H9 (cell line): ENCODE data around the gene TFPI. TPM values are rescaled to one million over a fixed set of nuclear protein-coding genes. Genes with fewer than 3 reads are reported as not detected.

ENCODE experiments used
- DNase-seq: peaks from one replicate; pipeline ENCODE4 v3.0.0-alpha.2; 2017
- H2AFZ ChIP-seq: one replicate; pipeline ENCODE4 v1.6.1; 2013; ENCODE audit warnings: mild to moderate bottlenecking, low read length, control low read depth, moderate library complexity
- H2AK5ac ChIP-seq: 2 replicates; pipeline ENCODE4 v1.6.1; 2013; ENCODE audit warnings: low read length, control low read depth, mixed read lengths; ENCODE audit not compliant: insufficient read length
- H2BK120ac ChIP-seq: one replicate; pipeline ENCODE4 v1.6.1; 2013; ENCODE audit warnings: low read depth, mild to moderate bottlenecking, low read length, control low read depth, inconsistent platforms; ENCODE audit not compliant: poor library complexity, severe bottlenecking
- H2BK12ac ChIP-seq: 2 replicates; pipeline ENCODE4 v1.6.1; 2013; ENCODE audit warnings: low read length, control low read depth, mixed read lengths, low read depth; ENCODE audit not compliant: insufficient read length
- H2BK15ac ChIP-seq: 2 replicates; pipeline ENCODE4 v1.6.1; 2013; ENCODE audit warnings: low read depth, low read length, control low read depth
- H2BK20ac ChIP-seq: one replicate; pipeline ENCODE4 v1.6.1; 2013; ENCODE audit warnings: low read depth, mild to moderate bottlenecking, low read length, control low read depth, inconsistent platforms; ENCODE audit not compliant: poor library complexity, severe bottlenecking
- H2BK5ac ChIP-seq: 2 replicates; pipeline ENCODE4 v1.6.1; 2013; ENCODE audit warnings: low read length, control low read depth, mixed read lengths; ENCODE audit not compliant: insufficient read length
- H3K14ac ChIP-seq: 2 replicates; pipeline ENCODE4 v1.6.1; 2013; ENCODE audit warnings: low read length, control low read depth; ENCODE audit not compliant: insufficient read depth
- H3K18ac ChIP-seq: 2 replicates; pipeline ENCODE4 v1.6.1; 2013; ENCODE audit warnings: low read depth, mild to moderate bottlenecking, mixed read lengths, low read length, control low read depth; ENCODE audit not compliant: insufficient read length
- H3K23ac ChIP-seq: 2 replicates; pipeline ENCODE4 v1.6.1; 2013; ENCODE audit warnings: low read length, control low read depth, mixed read lengths, low read depth; ENCODE audit not compliant: insufficient read length
- H3K23me2 ChIP-seq: 2 replicates; pipeline ENCODE4 v1.6.1; 2013; ENCODE audit warnings: low read depth, mild to moderate bottlenecking, mixed read lengths, low read length, control low read depth; ENCODE audit not compliant: insufficient read length, poor library complexity, severe bottlenecking
- H3K27ac ChIP-seq: 2 replicates; pipeline ENCODE4 v1.5.1; 2013; ENCODE audit warnings: low read length, control low read depth, mixed read lengths, low read depth; ENCODE audit not compliant: insufficient read length
- H3K27me3 ChIP-seq: 2 replicates; pipeline ENCODE4 v1.6.1; 2013; ENCODE audit warnings: low read length, control low read depth, inconsistent platforms; ENCODE audit not compliant: insufficient read depth
- H3K4ac ChIP-seq: 2 replicates; pipeline ENCODE4 v1.6.1; 2013; ENCODE audit warnings: low read depth, mild to moderate bottlenecking, control low read depth, inconsistent platforms, low read length, moderate library complexity
- H3K4me1 ChIP-seq: 2 replicates; pipeline ENCODE4 v1.6.1; 2013; ENCODE audit warnings: low read length, control low read depth, inconsistent platforms; ENCODE audit not compliant: insufficient read depth
- H3K4me2 ChIP-seq: 2 replicates; pipeline ENCODE4 v1.6.1; 2013; ENCODE audit warnings: low read length, control low read depth, mixed read lengths; ENCODE audit not compliant: insufficient read length, insufficient read depth
- H3K56ac ChIP-seq: 2 replicates; pipeline ENCODE4 v1.6.1; 2013; ENCODE audit warnings: low read depth, mild to moderate bottlenecking, mixed read lengths, low read length, control low read depth; ENCODE audit not compliant: insufficient read length
- H3K79me1 ChIP-seq: 2 replicates; pipeline ENCODE4 v1.6.1; 2013; ENCODE audit warnings: low read depth, mild to moderate bottlenecking, moderate library complexity, low read length, control low read depth, inconsistent platforms; ENCODE audit not compliant: insufficient read depth, poor library complexity, severe bottlenecking
- H3K79me2 ChIP-seq: 2 replicates; pipeline ENCODE4 v1.6.1; 2013; ENCODE audit warnings: low read length, control low read depth, inconsistent platforms; ENCODE audit not compliant: insufficient read depth
- H3K9ac ChIP-seq: 2 replicates; pipeline ENCODE4 v1.6.1; 2013; ENCODE audit warnings: low read length, control low read depth, mixed read lengths; ENCODE audit not compliant: insufficient read length; ENCODE audit errors: extremely low read depth
- H3K9me3 ChIP-seq: one replicate; pipeline ENCODE4 v1.6.1; 2013; ENCODE audit warnings: low read depth, low read length, inconsistent platforms; ENCODE audit not compliant: control insufficient read depth
- H3T11ph ChIP-seq: one replicate; pipeline ENCODE4 v1.6.1; 2013; ENCODE audit warnings: mild to moderate bottlenecking, low read length, control low read depth, inconsistent platforms
- H4K20me1 ChIP-seq: one replicate; pipeline ENCODE4 v1.6.1; 2013; ENCODE audit not compliant: control insufficient read depth, insufficient read length, insufficient read depth
- H4K5ac ChIP-seq: 2 replicates; pipeline ENCODE4 v1.6.1; 2013; ENCODE audit warnings: low read depth, mild to moderate bottlenecking, mixed read lengths, low read length, control low read depth; ENCODE audit not compliant: insufficient read length
- H4K8ac ChIP-seq: replicated peaks from 2 replicates; pipeline ENCODE4 v1.6.1; 2013; ENCODE audit warnings: low read length, control low read depth, mixed read lengths, low read depth; ENCODE audit not compliant: insufficient read length
- H4K91ac ChIP-seq: 2 replicates; pipeline ENCODE4 v1.6.1; 2013; ENCODE audit warnings: low read depth, mild to moderate bottlenecking, moderate library complexity, mixed read lengths, low read length, control low read depth; ENCODE audit not compliant: insufficient read length
- H3K27ac Mint-ChIP-seq, 3 experiments: 2 replicates in 2 of 3; 3 replicates in 1 of 3; pipeline ENCODE4 v1.8.0; 2020 to 2021; ENCODE audit warnings: mixed read lengths in 3 of 3, mild to moderate bottlenecking in 1 of 3, moderate library complexity in 1 of 3
- H3K27me3 Mint-ChIP-seq: 2 replicates; pipeline ENCODE4 v1.8.0; 2021; ENCODE audit warnings: low read depth, mild to moderate bottlenecking, moderate library complexity, mixed read lengths
- H3K36me3 Mint-ChIP-seq, 3 experiments: 2 replicates in 2 of 3; 3 replicates in 1 of 3; pipeline ENCODE4 v1.8.0; 2020 to 2021; ENCODE audit warnings: low read depth in 3 of 3, mixed read lengths in 3 of 3; ENCODE audit not compliant: insufficient read depth in 1 of 3
- H3K4me1 Mint-ChIP-seq, 2 experiments: 2 replicates each; pipeline ENCODE4 v1.8.0; 2020; ENCODE audit warnings: mixed read lengths in 2 of 2
- H3K4me3 Mint-ChIP-seq, 2 experiments: 2 replicates in 1 of 2; 3 replicates in 1 of 2; pipeline ENCODE4 v1.8.0; 2020 to 2021; ENCODE audit warnings: mild to moderate bottlenecking in 2 of 2, mixed read lengths in 2 of 2, moderate library complexity in 1 of 2
- H3K9me3 Mint-ChIP-seq, 2 experiments: 2 replicates in 1 of 2; 3 replicates in 1 of 2; pipeline ENCODE4 v1.8.0; 2020; ENCODE audit warnings: mild to moderate bottlenecking in 2 of 2, mixed read lengths in 2 of 2, moderate library complexity in 1 of 2
- CTCF ChIP-seq: fragments of 200-600 bp; sonication (generic); conservative IDR thresholded peaks from 3 replicates; pipeline ENCODE4 v1.8.0; 2021; ENCODE audit warnings: antibody characterized with exemption, mild to moderate bottlenecking
- total RNA-seq: library from RNA; stranded (reverse); gene quantifications from 2 replicates; pipeline ENCODE4 v1.2.1, GENCODE V29; 2021

TFPI gene
- total RNA-seq, 1 experiment from 2014 or later = 5.8 TPM

- Histone ChIP-seq H3K56ac (no peak overlapping the region), H3K23ac (no peak overlapping the region), H4K91ac (no peak overlapping the region), H2BK15ac (no peak overlapping the region), H2AFZ (no peak overlapping the region), H3K18ac (no peak overlapping the region), H3K23me2 (no peaks in the 10 kb centered on the region), H3K4me2 (no peak overlapping the region), H4K20me1 (no peaks in the 10 kb centered on the region), H3K9ac (no peak overlapping the region), H2BK5ac (no peak overlapping the region), H3K4ac (no peak overlapping the region), H2BK120ac (no peak overlapping the region), H3K79me2 (no peaks in the 10 kb centered on the region), H4K5ac (no peak overlapping the region), H2AK5ac (no peak overlapping the region), H4K8ac (no peak overlapping the region), H3K9me3 (no peaks in the 10 kb centered on the region), H3T11ph (no peak overlapping the region), H2BK12ac (no peak overlapping the region), H2BK20ac (no peak overlapping the region), H3K27me3 (no peaks in the 10 kb centered on the region), H3K14ac (no peak overlapping the region), H3K4me1 (no peaks in the 10 kb centered on the region; the same call in 1 of the 2 replicates), H3K79me1 (no peaks in the 10 kb centered on the region), H3K27ac (no peak overlapping the region)
- TF ChIP-seq CTCF = no peak
- Mint-ChIP-seq H3K4me1 (peaks cover 12 to 17% of the 10 kb centered on the region in 2 experiments), H3K27ac (peak overlapping the region in 1 of 3 experiments; percentile 14; a peak in 1 of 7 replicates), H3K36me3 (peaks cover 0 to 7% (median 0%) of the 10 kb centered on the region in 3 experiments; a peak in 4 of 7 replicates), H3K27me3 (peaks cover 2% of the 10 kb centered on the region; the same call in 1 of the 2 replicates), H3K4me3 (no peak overlapping the region), H3K9me3 (peaks cover 0 to 7% of the 10 kb centered on the region in 2 experiments; a peak in 3 of 5 replicates)
- DNase-seq = no peak
These were observed 38.9 kb upstream of the TFPI start for GRCh38 chr2:187593098-187593497.
